H1 (cell line): ENCODE data around the gene MRPS27. TPM values are rescaled to one million over a fixed set of nuclear protein-coding genes. Genes with fewer than 3 reads are reported as not detected.

Experiments
- CTCF ChIA-PET: fragments of 300-600 bp; sonication (Branson Sonifier 250); formaldehyde crosslinking; loops from one replicate; lab custom pipeline; 2021; ENCODE audit not compliant: partially characterized antibody; lab: Charles Lee
- POLR2A ChIA-PET: fragments of 300-600 bp; sonication (Branson Sonifier 250); formaldehyde crosslinking; loops from one replicate; lab custom pipeline; 2021; ENCODE audit warnings: inconsistent platforms; ENCODE audit not compliant: partially characterized antibody; lab: Charles Lee
- DNase-seq, 2 experiments: peaks; one replicate each; pipeline versions ENCODE4 v3.0.0 to v3.0.0-alpha.2; 2010 to 2022; ENCODE audit warnings: low spot score in 2 of 2, low read depth in 1 of 2, mixed read lengths in 1 of 2
- FAIRE-seq: peaks from 2 replicates; lab custom pipeline; 2011; peaks lifted over from hg19 to GRCh38; lab: Jason Lieb, UNC
- H2AFZ ChIP-seq: 2 replicates; pipeline ENCODE4 v1.8.1; 2012; ENCODE audit warnings: low read length, inconsistent platforms
- H2AK5ac ChIP-seq: 2 replicates; pipeline ENCODE4 v1.6.1; 2013; ENCODE audit warnings: low read depth, low read length
- H2BK120ac ChIP-seq: replicated peaks from 2 replicates; pipeline ENCODE3; 2013; ENCODE audit warnings: low read depth, low read length, inconsistent platforms
- H2BK12ac ChIP-seq: 2 replicates; pipeline ENCODE4 v1.6.1; 2013; ENCODE audit warnings: low read depth, low read length
- H2BK15ac ChIP-seq: 2 replicates; pipeline ENCODE4 v1.6.1; 2013; ENCODE audit warnings: low read length
- H2BK20ac ChIP-seq: 2 replicates; pipeline ENCODE4 v1.6.1; 2013; ENCODE audit warnings: low read length
- H2BK5ac ChIP-seq: 2 replicates; pipeline ENCODE4 v1.6.1; 2013; ENCODE audit warnings: low read depth, low read length
- H3K14ac ChIP-seq: 2 replicates; pipeline ENCODE4 v1.6.1; 2013; ENCODE audit warnings: inconsistent platforms; ENCODE audit not compliant: insufficient read length
- H3K18ac ChIP-seq: 2 replicates; pipeline ENCODE4 v1.6.1; 2013; ENCODE audit warnings: low read length; ENCODE audit errors: extremely low read depth
- H3K23ac ChIP-seq: 2 replicates; pipeline ENCODE4 v1.6.1; 2013; ENCODE audit warnings: inconsistent platforms; ENCODE audit not compliant: insufficient read length
- H3K23me2 ChIP-seq: 2 replicates; pipeline ENCODE4 v1.6.1; 2013; ENCODE audit warnings: low read depth, low read length
- H3K27ac ChIP-seq: 2 replicates; pipeline ENCODE4 v1.6.1; 2011; ENCODE audit warnings: low read depth, low read length, inconsistent platforms
- H3K27me3 ChIP-seq, 4 experiments: replicated peaks in 1 of 4; 1 replicate in 1 of 4; 2 replicates in 3 of 4; pipeline versions ENCODE4 v1.6.1 to v1.8.1; 2011 to 2013; ENCODE audit warnings: low read length in 3 of 4, mild to moderate bottlenecking in 3 of 4, inconsistent platforms in 2 of 4, mixed read lengths in 2 of 4, moderate library complexity in 1 of 4; ENCODE audit not compliant: control insufficient read depth in 3 of 4, insufficient read depth in 3 of 4; ENCODE audit errors: extremely low read depth in 1 of 4
- H3K36me3 ChIP-seq, 4 experiments: 2 replicates each; pipeline versions ENCODE4 v1.6.1 to v1.8.1; 2011 to 2013; ENCODE audit warnings: mild to moderate bottlenecking in 4 of 4, low read length in 3 of 4, moderate library complexity in 2 of 4, control low read depth in 1 of 4, inconsistent platforms in 1 of 4; ENCODE audit not compliant: insufficient read depth in 4 of 4, control insufficient read depth in 2 of 4
- H3K4ac ChIP-seq: replicated peaks from 2 replicates; pipeline ENCODE3; 2013; ENCODE audit warnings: low read length, low read depth, mixed read lengths, inconsistent platforms; ENCODE audit not compliant: insufficient read length
- H3K4me1 ChIP-seq, 4 experiments: replicated peaks in 1 of 4; 1 replicate in 1 of 4; 2 replicates in 3 of 4; pipeline versions ENCODE4 v1.6.1 to v1.8.1; 2011 to 2013; ENCODE audit warnings: low read length in 3 of 4, inconsistent platforms in 2 of 4, mixed read lengths in 1 of 4; ENCODE audit not compliant: insufficient read depth in 4 of 4, control insufficient read depth in 3 of 4
- H3K4me2 ChIP-seq, 2 experiments: 2 replicates each; pipeline versions ENCODE4 v1.6.1 to v1.8.1; 2011 to 2013; ENCODE audit warnings: low read depth in 2 of 2, low read length in 2 of 2, control low read depth in 1 of 2, inconsistent platforms in 1 of 2, mild to moderate bottlenecking in 1 of 2; ENCODE audit not compliant: insufficient read depth in 1 of 2
- H3K4me3 ChIP-seq, 4 experiments: fragments of 200-600, 300-600 bp in 1 of 4; sonication (generic), shearing (Covaris generic), sonication (Bioruptor Twin) in 1 of 4; 2 replicates each; pipeline versions ENCODE4 v1.5.1 to v1.8.1; 2011 to 2016; ENCODE audit warnings: low read length in 4 of 4, low read depth in 3 of 4, control low read depth in 2 of 4, inconsistent platforms in 2 of 4, mild to moderate bottlenecking in 2 of 4, mixed read lengths in 1 of 4, moderate library complexity in 1 of 4; ENCODE audit not compliant: insufficient read depth in 2 of 4; ENCODE audit errors: extremely low read depth in 1 of 4
- H3K56ac ChIP-seq: replicated peaks from 2 replicates; pipeline ENCODE3; 2013; ENCODE audit warnings: low read depth, mild to moderate bottlenecking, mixed read lengths, low read length, inconsistent platforms; ENCODE audit not compliant: insufficient read length
- H3K79me1 ChIP-seq: 2 replicates; pipeline ENCODE4 v1.6.1; 2013; ENCODE audit warnings: low read depth, low read length, control low read depth
- H3K79me2 ChIP-seq, 2 experiments: 2 replicates each; pipeline versions ENCODE4 v1.6.1 to v1.8.1; 2012 to 2013; ENCODE audit warnings: low read length in 2 of 2, mild to moderate bottlenecking in 2 of 2, inconsistent platforms in 1 of 2; ENCODE audit not compliant: insufficient read depth in 2 of 2, control insufficient read depth in 1 of 2
- H3K9ac ChIP-seq, 4 experiments: replicated peaks in 1 of 4; 1 replicate in 1 of 4; 2 replicates in 3 of 4; pipeline versions ENCODE4 v1.6.1 to v1.8.1; 2011 to 2013; ENCODE audit warnings: low read depth in 3 of 4, low read length in 3 of 4, control low read depth in 2 of 4, mild to moderate bottlenecking in 2 of 4, moderate library complexity in 2 of 4, inconsistent platforms in 1 of 4; ENCODE audit errors: extremely low read depth in 1 of 4
- H3K9me3 ChIP-seq, 2 experiments: 2 replicates each; pipeline versions ENCODE4 v1.6.1 to v1.8.1; 2012 to 2013; ENCODE audit warnings: mild to moderate bottlenecking in 2 of 2, moderate library complexity in 2 of 2, control low read depth in 1 of 2, inconsistent platforms in 1 of 2, low read depth in 1 of 2, low read length in 1 of 2, mixed read lengths in 1 of 2; ENCODE audit not compliant: insufficient read depth in 2 of 2
- H4K20me1 ChIP-seq, 2 experiments: replicated peaks in 1 of 2; 2 replicates each; pipeline versions ENCODE3 to v1.8.1; 2011 to 2013; ENCODE audit warnings: inconsistent platforms in 2 of 2, low read length in 2 of 2, mild to moderate bottlenecking in 1 of 2; ENCODE audit not compliant: insufficient read depth in 2 of 2, control insufficient read depth in 1 of 2
- H4K5ac ChIP-seq: 2 replicates; pipeline ENCODE4 v1.6.1; 2013; ENCODE audit warnings: low read length, low read depth, mixed read lengths, inconsistent platforms; ENCODE audit not compliant: insufficient read length
- H4K8ac ChIP-seq: 2 replicates; pipeline ENCODE4 v1.8.0; 2013; ENCODE audit warnings: mild to moderate bottlenecking, moderate library complexity, low read length, inconsistent platforms; ENCODE audit not compliant: insufficient read depth; ENCODE audit errors: extremely low read depth
- H4K91ac ChIP-seq: replicated peaks from 2 replicates; pipeline ENCODE3; 2013; ENCODE audit warnings: low read length, mixed read lengths, inconsistent platforms; ENCODE audit not compliant: insufficient read length
- BACH1 ChIP-seq: IDR thresholded peaks from 2 replicates; pipeline ENCODE4 v1.6.1; 2012; ENCODE audit warnings: low read length, improper control_type of control experiment
- EP300 ChIP-seq, 2 experiments: IDR thresholded peaks; 1 replicate in 1 of 2; 2 replicates in 1 of 2; pipeline ENCODE4 v1.6.1; 2011 to 2012; ENCODE audit warnings: low read depth in 2 of 2, low read length in 2 of 2, mild to moderate bottlenecking in 2 of 2, borderline replicate concordance in 1 of 2, inconsistent platforms in 1 of 2, moderate library complexity in 1 of 2
- SAP30 ChIP-seq: fragments of 300-600 bp; sonication (generic); IDR thresholded peaks from 2 replicates; pipeline ENCODE4 v1.7.1; 2012; ENCODE audit warnings: low read length, moderate library complexity, mild to moderate bottlenecking, inconsistent platforms; ENCODE audit not compliant: insufficient read depth, insufficient replicate concordance
- ZNF274 ChIP-seq: IDR thresholded peaks from 2 replicates; pipeline ENCODE4 v1.7.0; 2012; ENCODE audit warnings: low read length, borderline replicate concordance; ENCODE audit errors: extremely low read depth
- WGBS, 2 experiments: shearing (Covaris generic) in 1 of 2; methylation state at CpG; one replicate each; pipeline versions ENCODE4 v1.1.6 to v1.1.7; 2013 to 2015; ENCODE audit warnings: low lambda C conversion rate in 2 of 2, mixed read lengths in 2 of 2, inconsistent platforms in 1 of 2, low coverage in 1 of 2, missing lambda C conversion rate in 1 of 2; ENCODE audit not compliant: insufficient replicate concordance in 2 of 2, insufficient coverage in 1 of 2, insufficient read length in 1 of 2; ENCODE audit errors: extremely low coverage in 1 of 2, missing lambda C conversion rate in 1 of 2; 5-methylcytosine and 5-hydroxymethylcytosine counted together
- polyA plus RNA-seq, 7 experiments: library from polyadenylated mRNA; depleted of rRNA in 3 of 7; stranded (reverse) in 5 of 7; unstranded in 2 of 7; fragments of >200 nt in 5 of 7; fragments of 200-250 nt in 2 of 7; gene quantifications; 1 replicate in 5 of 7; 2 replicates in 1 of 7; 4 replicates in 1 of 7; pipeline versions ENCODE4 v1.2.1 to v1.2.3, GENCODE V29; 2011 to 2013; ENCODE audit warnings: missing spikeins in 2 of 7, mixed read lengths in 2 of 7
- total RNA-seq: library from RNA; stranded (reverse); fragmentation: NEBNext Ultra II Directional; extraction: Animal tissue kit (Norgen Biotek cat#: 25700); gene quantifications from 2 replicates; pipeline ENCODE4 v1.2.1, GENCODE V29; 2021

The MRPS27 gene
- total and polyA plus RNA-seq, 2 of the 8 experiments (the other 6 are each of a cell fraction or from before 2014, with no cell fraction given): 93.2 to 102 TPM

DNA sequence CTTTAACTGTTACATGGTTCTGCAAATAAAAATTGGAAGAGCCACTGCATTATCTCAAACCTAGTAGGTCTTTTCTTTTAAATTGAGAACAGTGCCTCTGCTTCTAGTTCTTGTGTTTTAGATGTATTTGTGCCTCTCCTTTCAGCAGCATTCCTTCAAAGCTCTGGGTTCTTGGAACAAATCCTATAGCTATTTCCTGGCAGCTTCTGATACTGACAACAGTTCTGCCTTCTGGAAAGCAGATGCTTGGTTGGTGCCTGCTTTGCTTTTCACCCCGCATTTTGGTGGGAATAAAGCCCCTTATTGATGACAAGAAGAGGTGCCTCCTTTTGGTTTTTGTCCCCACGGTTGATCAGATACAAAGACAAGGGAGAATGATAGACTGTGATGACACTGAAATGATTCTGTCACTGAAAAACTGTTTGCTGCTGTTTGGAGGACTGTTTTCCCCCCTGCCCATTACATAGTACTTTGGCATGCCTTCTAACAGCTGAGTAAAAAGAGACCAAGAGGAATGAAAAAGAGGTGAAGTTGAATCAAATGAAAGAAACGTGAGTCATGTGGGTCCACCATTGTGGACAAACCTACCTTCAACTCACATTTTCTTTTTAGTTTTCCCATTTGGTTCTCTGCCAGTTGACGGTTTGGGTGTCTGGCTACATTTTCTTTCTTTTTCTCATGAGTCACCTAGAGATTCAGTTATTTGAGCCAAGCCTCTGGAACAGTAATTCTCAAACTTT lies 5.7 kb upstream of the MRPS27 start:
- Histone ChIP-seq H2BK5ac (no peak overlapping the region), H2BK12ac (no peak overlapping the region), H3K9me3 (no peaks in the 10 kb centered on the region), H3K14ac (no peak overlapping the region), H3K9ac (no peak overlapping the region), H3K27ac (no peak overlapping the region), H3K36me3 (peaks cover 2 to 20% (median 16%) of the 10 kb centered on the region in 4 experiments; a peak in 5 of 8 replicates), H2BK15ac (no peak overlapping the region), H3K4ac (no peak overlapping the region), H2AFZ (no peak overlapping the region), H2AK5ac (no peak overlapping the region), H3K18ac (no peak overlapping the region), H2BK120ac (no peak overlapping the region), H3K4me2 (no peak overlapping the region), H4K91ac (no peak overlapping the region), H4K8ac (no peak overlapping the region), H3K79me1 (no peaks in the 10 kb centered on the region), H3K79me2 (peaks cover 0 to 4% of the 10 kb centered on the region in 2 experiments; a peak in 1 of 4 replicates), H3K56ac (no peak overlapping the region), H3K27me3 (no peaks in the 10 kb centered on the region), H3K23ac (no peak overlapping the region), H4K20me1 (peaks cover 0 to 2% of the 10 kb centered on the region in 2 experiments), H3K4me1 (no peaks in the 10 kb centered on the region; a peak in 3 of 7 replicates), H3K23me2 (no peaks in the 10 kb centered on the region), H2BK20ac (no peak overlapping the region), H4K5ac (no peak overlapping the region), H3K4me3 (no peak overlapping the region)
- WGBS, 2 experiments: 92% methylated on average over 4 of the region's 4 CpGs; no CpG with 5 or more reads in 1 of the 2 experiments
- no peak for DNase-seq
- CTCF ChIA-PET: no interaction called here
- POLR2A ChIA-PET: interaction anchor here (0.7 to 1.2 kb wide), 2 partner anchors 11 to 147 kb away, joined by 3 read pairs; no protein-coding TSS in a partner anchor
- TF ChIP-seq ZNF274 (no peak), SAP30 (no peak), EP300 (IDR thresholded peaks at IDR 0.05; ENCODE audit: borderline replicate concordance in 1 of 2, low read depth in 2 of 2, low read length in 2 of 2) (no peak), BACH1 (no peak)
- no peak for FAIRE-seq
